Ovary (tissue), 3 donors: Measurements from ENCODE around the gene ZRANB1.

Experiments used
- CTCF ChIP-seq, 3 donors: fragments of 450-650 bp in 2 of 3; fragments of 200-600 bp in 1 of 3; IDR thresholded peaks; one replicate each; pipeline versions ENCODE4 v1.5.1 to v1.8.0; 2016 to 2022; ENCODE audit warnings: antibody characterized with exemption in 3 of 3, mild to moderate bottlenecking in 1 of 3
- EP300 ChIP-seq: sonication (generic); formaldehyde crosslinking; IDR thresholded peaks from one replicate; pipeline ENCODE4 v1.6.1; 2017; ENCODE audit warnings: antibody characterized with exemption
- POLR2A ChIP-seq: fragments of 450-650 bp; IDR thresholded peaks from one replicate; pipeline ENCODE4 v1.6.1; 2017; ENCODE audit warnings: antibody characterized with exemption, mild to moderate bottlenecking, moderate library complexity
- donor health status: DM: no; HTN: no; CAD: no.

- TF ChIP-seq CTCF (IDR thresholded peaks at IDR 0.05) = no peak
- TF ChIP-seq POLR2A = no peak
- TF ChIP-seq EP300 = no peak
These were observed 45.2 kb upstream of the ZRANB1 start for GRCh38 chr10:124896751-124897150.
